Epithelial cell of esophagus (primary cell): ENCODE data around the gene SLC16A13.

ENCODE experiments used
- DNase-seq: peaks from one replicate; pipeline ENCODE4 v3.0.0; 2010; ENCODE audit warnings: low read depth
- H3K4me3 ChIP-seq: 2 replicates; pipeline ENCODE4 v1.5.1; 2011; ENCODE audit warnings: mild to moderate bottlenecking, low read length, control low read depth
- CTCF ChIP-seq: IDR thresholded peaks from 2 replicates; pipeline ENCODE4 v1.5.1; 2011; ENCODE audit warnings: low read depth, mild to moderate bottlenecking, low read length, control low read depth, inconsistent platforms; ENCODE audit not compliant: insufficient read depth; ENCODE audit errors: missing control alignments

The SLC16A13 gene

GRCh38 chr17:6996256-6997011, 39.4 kb upstream of the SLC16A13 start:
- DNase-seq = no peak
- H3K4me3 ChIP-seq = peak overlapping the region; percentile 56
- TF ChIP-seq CTCF = no peak

- no peak overlapping the region for H3K4me3 ChIP-seq
- DNase-seq = no peak
- TF ChIP-seq CTCF = no peak
Measured at GRCh38 chr17:6997171-6997570, 38.6 kb upstream of the SLC16A13 start.

GRCh38 chr17:6998855-6999508, 36.8 kb upstream of the SLC16A13 start:
- no peak for DNase-seq
- TF ChIP-seq CTCF = no peak
- H3K4me3 ChIP-seq = no peak overlapping the region

- peak; percentile 76 for TF ChIP-seq CTCF
- peak; percentile 70 for DNase-seq
Measured at GRCh38 chr17:7001318-7001961, 34.4 kb upstream of the SLC16A13 start.

GRCh38 chr17:7002288-7003047, 33.3 kb upstream of the SLC16A13 start:
- DNase-seq = no peak
- H3K4me3 ChIP-seq = no peak overlapping the region
- no peak for TF ChIP-seq CTCF

More at GRCh38 chr17:7001318-7001961, 34.4 kb upstream of the SLC16A13 start:
- no peak overlapping the region for H3K4me3 ChIP-seq

GRCh38 chr17:7003745-7004144, 32.1 kb upstream of the SLC16A13 start:
- no peak overlapping the region for H3K4me3 ChIP-seq
- no peak for DNase-seq
- TF ChIP-seq CTCF = no peak
